M059J (cell line): ENCODE results near the gene ZFC3H1. TPM values are rescaled to one million over a fixed set of nuclear protein-coding genes. Genes with fewer than 3 reads are reported as not detected.
A peak's percentile ranks its signal among the peaks of the same experiment; 100 is the strongest.

Experiments
- DNase-seq: peaks from one replicate; pipeline ENCODE4 v3.0.0-alpha.2; 2012; ENCODE audit warnings: low read depth
- total RNA-seq: library from RNA; depleted of rRNA; stranded (reverse); fragments of >200 nt; shearing (Covaris generic); gene quantifications from 2 replicates; pipeline ENCODE4 v1.2.3, GENCODE V29; 2014

ZFC3H1 gene
- total RNA-seq, 1 experiment from 2014 or later = 7.0 TPM

- DNase-seq = no peak
Measured at GRCh38 chr12:71671816-71672215, 8.2 kb upstream of the ZFC3H1 start.

- DNase-seq = no peak
Measured at GRCh38 chr12:71671311-71671710, 7.7 kb upstream of the ZFC3H1 start.

GRCh38 chr12:71666259-71666658, 2.6 kb upstream of the ZFC3H1 start:
- DNase-seq = no peak

- no peak for DNase-seq
Measured at GRCh38 chr12:71665090-71665463, 1.4 kb upstream of the ZFC3H1 start.

GRCh38 chr12:71664411-71665089, 902 bp upstream of the ZFC3H1 start:
- DNase-seq = no peak

- DNase-seq = peak; percentile 72
Measured at GRCh38 chr12:71662849-71663560, 643 bp downstream of the ZFC3H1 start.

- peak; percentile 15 for DNase-seq
Measured at GRCh38 chr12:71661977-71662530, 1.6 kb downstream of the ZFC3H1 start.

GRCh38 chr12:71656740-71657139, 6.9 kb downstream of the ZFC3H1 start:
- peak; percentile 20 for DNase-seq

- DNase-seq = no peak
Measured at GRCh38 chr12:71655907-71656306, 7.7 kb downstream of the ZFC3H1 start.

GRCh38 chr12:71655495-71655894, 8.2 kb downstream of the ZFC3H1 start:
- DNase-seq = no peak

GRCh38 chr12:71654200-71654599, 9.4 kb downstream of the ZFC3H1 start:
- DNase-seq = no peak

GRCh38 chr12:71653137-71653536, 10.5 kb downstream of the ZFC3H1 start:
- no peak for DNase-seq

- DNase-seq = no peak
Measured at GRCh38 chr12:71652656-71653055, 11.0 kb downstream of the ZFC3H1 start.

- DNase-seq = no peak
Measured at GRCh38 chr12:71649401-71649800, 14.2 kb downstream of the ZFC3H1 start.

GRCh38 chr12:71648537-71648936, 15.1 kb downstream of the ZFC3H1 start:
- DNase-seq = no peak

- DNase-seq = no peak
Measured at GRCh38 chr12:71646512-71646911, 17.1 kb downstream of the ZFC3H1 start.

GRCh38 chr12:71645268-71645667, 18.4 kb downstream of the ZFC3H1 start:
- no peak for DNase-seq

- no peak for DNase-seq
Measured at GRCh38 chr12:71642264-71642663, 21.4 kb downstream of the ZFC3H1 start.

- DNase-seq = no peak
Measured at GRCh38 chr12:71641390-71641789, 22.3 kb downstream of the ZFC3H1 start.

- peak; percentile 5 for DNase-seq
Measured at GRCh38 chr12:71640316-71640715, 23.3 kb downstream of the ZFC3H1 start.

GRCh38 chr12:71639341-71639760, 24.3 kb downstream of the ZFC3H1 start:
- DNase-seq = peak; percentile 35

- DNase-seq = no peak
Measured at GRCh38 chr12:71638499-71638898, 25.1 kb downstream of the ZFC3H1 start.

- DNase-seq = peak; percentile 57
Measured at GRCh38 chr12:71636704-71637115, 26.9 kb downstream of the ZFC3H1 start.
